Measurements from ENCODE around the gene IL17RB. TPM values are rescaled to one million over a fixed set of nuclear protein-coding genes. Genes with fewer than 3 reads are reported as not detected.

The IL17RB gene
- total RNA-seq, 1 experiment from 2014 or later = 0.19 TPM

- BruUV-seq (replicated peaks) = no TSS peak
- TF ChIP-seq CTCF (IDR thresholded peaks at IDR 0.05; ENCODE audit: unreplicated experiment) = no peak
- ChIA-PET CTCF (interaction anchor here (0.5 to 1.0 kb wide), 4 partner anchors 20 to 530 kb away, joined by 3 to 6 read pairs (median 4); no protein-coding TSS in a partner anchor), POLR2A (interaction anchor here (0.8 kb wide), 1 partner anchor 46 kb away, joined by 4 read pairs; the partner anchor contains the start of gene SELENOK)
- Mint-ChIP-seq H3K9me3 (ENCODE audit: unreplicated experiment) (no peaks in the 10 kb centered on the region), H3K4me3 (ENCODE audit: unreplicated experiment) (peak overlapping the region; percentile 61), H3K4me1 (ENCODE audit: insufficient read depth, unreplicated experiment) (no peaks in the 10 kb centered on the region), H3K27me3 (ENCODE audit: insufficient read depth, unreplicated experiment) (no peaks in the 10 kb centered on the region), H3K27ac (ENCODE audit: low read depth, unreplicated experiment) (no peak overlapping the region), H3K36me3 (ENCODE audit: insufficient read depth, unreplicated experiment) (no peaks in the 10 kb centered on the region)
- no peak for DNase-seq (ENCODE audit: unreplicated experiment)
- intact Hi-C loops (cut with micrococcal nuclease) = no loop called here
Observed at GRCh38 chr3:53845881-53846133, 561 bp upstream of the IL17RB start.

DNA sequence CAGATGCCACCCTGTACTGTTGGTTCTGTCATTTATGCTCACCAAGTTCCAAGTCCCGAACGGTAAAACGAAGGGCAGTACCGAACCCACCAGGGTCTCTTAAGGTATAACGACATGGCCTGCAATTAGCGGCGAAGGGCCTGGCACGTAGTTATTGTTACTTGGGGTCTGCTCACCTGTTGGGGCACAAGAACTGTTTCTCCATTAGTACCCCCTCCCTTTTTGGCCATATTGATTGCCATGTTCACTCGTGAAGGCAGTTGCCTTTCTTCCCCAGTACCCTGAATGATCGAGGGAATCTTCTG is 435 bp downstream of the IL17RB start:
- Mint-ChIP-seq H3K4me1 (ENCODE audit: insufficient read depth, unreplicated experiment) (no peaks in the 10 kb centered on the region), H3K36me3 (ENCODE audit: insufficient read depth, unreplicated experiment) (no peaks in the 10 kb centered on the region), H3K4me3 (ENCODE audit: unreplicated experiment) (peak overlapping the region; percentile 61), H3K27ac (ENCODE audit: low read depth, unreplicated experiment) (no peak overlapping the region), H3K27me3 (ENCODE audit: insufficient read depth, unreplicated experiment) (no peaks in the 10 kb centered on the region), H3K9me3 (ENCODE audit: unreplicated experiment) (no peaks in the 10 kb centered on the region)
- intact Hi-C loops (cut with micrococcal nuclease) = no loop called here
- no peak for DNase-seq (ENCODE audit: unreplicated experiment)
- POLR2A ChIA-PET = interaction anchor here (1.7 kb wide), 1 partner anchor 40 kb away, joined by 3 read pairs; no protein-coding TSS in a partner anchor
- TF ChIP-seq CTCF (IDR thresholded peaks at IDR 0.05; ENCODE audit: unreplicated experiment) = no peak
- no TSS peak for BruUV-seq (replicated peaks)
- CTCF ChIA-PET = interaction anchor here (0.6 kb wide), 1 partner anchor 1703 kb away, joined by 3 read pairs; no protein-coding TSS in a partner anchor

- Mint-ChIP-seq H3K4me3 (ENCODE audit: unreplicated experiment) (no peak overlapping the region), H3K27me3 (ENCODE audit: insufficient read depth, unreplicated experiment) (no peaks in the 10 kb centered on the region), H3K9me3 (ENCODE audit: unreplicated experiment) (no peaks in the 10 kb centered on the region), H3K4me1 (ENCODE audit: insufficient read depth, unreplicated experiment) (no peaks in the 10 kb centered on the region), H3K36me3 (ENCODE audit: insufficient read depth, unreplicated experiment) (no peaks in the 10 kb centered on the region), H3K27ac (ENCODE audit: low read depth, unreplicated experiment) (no peak overlapping the region)
- CTCF ChIA-PET = no interaction called here
- intact Hi-C loops (cut with micrococcal nuclease) = no loop called here
- BruUV-seq (replicated peaks) = no TSS peak
- POLR2A ChIA-PET = no interaction called here
- TF ChIP-seq CTCF (IDR thresholded peaks at IDR 0.05; ENCODE audit: unreplicated experiment) = no peak
- DNase-seq (ENCODE audit: unreplicated experiment) = no peak
Observed at GRCh38 chr3:53849916-53850315, 3.5 kb downstream of the IL17RB start.

DNA sequence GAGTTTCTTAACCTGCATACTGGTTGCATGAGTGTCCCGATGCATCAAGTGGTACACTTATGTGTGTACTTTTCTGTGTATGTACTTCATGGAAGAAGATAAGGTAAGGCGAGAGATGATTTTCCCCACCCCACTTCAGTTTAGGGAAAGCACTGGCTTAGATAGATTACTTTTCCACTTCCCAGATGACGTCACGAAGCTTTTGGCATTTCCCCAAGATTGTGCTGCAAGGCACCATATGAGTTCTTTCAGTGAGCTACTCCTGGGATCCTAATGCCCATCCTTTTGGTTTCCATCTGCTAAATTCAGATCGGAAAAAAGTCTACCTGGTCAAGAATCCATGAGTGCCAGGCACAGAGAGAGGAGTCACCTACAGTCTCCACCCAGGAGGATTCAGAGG is 4.5 kb downstream of the IL17RB start:
- TF ChIP-seq CTCF (IDR thresholded peaks at IDR 0.05; ENCODE audit: unreplicated experiment) = no peak
- Mint-ChIP-seq H3K27ac (ENCODE audit: low read depth, unreplicated experiment) (no peak overlapping the region), H3K36me3 (ENCODE audit: insufficient read depth, unreplicated experiment) (no peaks in the 10 kb centered on the region), H3K9me3 (ENCODE audit: unreplicated experiment) (no peaks in the 10 kb centered on the region), H3K4me3 (ENCODE audit: unreplicated experiment) (no peak overlapping the region), H3K27me3 (ENCODE audit: insufficient read depth, unreplicated experiment) (no peaks in the 10 kb centered on the region), H3K4me1 (ENCODE audit: insufficient read depth, unreplicated experiment) (no peaks in the 10 kb centered on the region)
- intact Hi-C loops (cut with micrococcal nuclease) = no loop called here
- DNase-seq (ENCODE audit: unreplicated experiment) = peak; percentile 42
- BruUV-seq (replicated peaks) = no TSS peak
- POLR2A ChIA-PET = no interaction called here
- CTCF ChIA-PET = no interaction called here
